Spinal cord (tissue), 10 donors: ENCODE data around the gene UNC50. TPM values are rescaled to one million over a fixed set of nuclear protein-coding genes. Genes with fewer than 3 reads are reported as not detected.

Experiments used
- DNase-seq, 6 donors: peaks; one replicate each; pipeline versions ENCODE4 v3.0.0 to v3.0.0-alpha.2; 2013 to 2015; ENCODE audit warnings: low spot score in 6 of 6, low read depth in 4 of 6
- H3K27ac ChIP-seq: one replicate; pipeline ENCODE4 v1.5.1; 2013; ENCODE audit warnings: low read depth, low read length, control low read depth
- H3K27me3 ChIP-seq: one replicate; pipeline ENCODE4 v1.6.1; 2013; ENCODE audit warnings: low read length; ENCODE audit not compliant: control insufficient read depth, insufficient read depth
- H3K36me3 ChIP-seq: one replicate; pipeline ENCODE4 v1.6.1; 2013; ENCODE audit warnings: low read length; ENCODE audit not compliant: control insufficient read depth, insufficient read depth
- H3K4me1 ChIP-seq: one replicate; pipeline ENCODE4 v1.6.1; 2013; ENCODE audit warnings: low read length; ENCODE audit not compliant: control insufficient read depth, insufficient read depth
- H3K4me3 ChIP-seq: one replicate; pipeline ENCODE4 v1.5.1; 2013; ENCODE audit warnings: low read depth, low read length, control low read depth
- H3K9me3 ChIP-seq: one replicate; pipeline ENCODE4 v1.6.1; 2013; ENCODE audit warnings: low read length; ENCODE audit not compliant: control insufficient read depth, insufficient read depth
- WGBS: methylation state at CpG from one replicate; pipeline ENCODE4 v1.1.5; 2013; ENCODE audit warnings: missing lambda C conversion rate; ENCODE audit not compliant: insufficient coverage; 5-methylcytosine and 5-hydroxymethylcytosine counted together
- polyA plus RNA-seq, 2 donors: library from polyadenylated mRNA; unstranded; fragments of 120-200 nt; gene quantifications; one replicate each; pipeline ENCODE4 v1.2.1, GENCODE V29; 2013; ENCODE audit not compliant: insufficient read length in 2 of 2
- total RNA-seq, 2 donors: library from RNA; depleted of rRNA in 1 of 2; stranded (reverse); fragments of 120-200 nt in 1 of 2; fragments of >200 nt in 1 of 2; gene quantifications; one replicate each; pipeline versions ENCODE4 v1.2.3 to v1.2.4, GENCODE V29; 2013 to 2014
- donor health status: healthy.

The UNC50 gene
- total and polyA plus RNA-seq, 4 donors = 60.7 to 66.7 (median 65.4) TPM

DNA sequence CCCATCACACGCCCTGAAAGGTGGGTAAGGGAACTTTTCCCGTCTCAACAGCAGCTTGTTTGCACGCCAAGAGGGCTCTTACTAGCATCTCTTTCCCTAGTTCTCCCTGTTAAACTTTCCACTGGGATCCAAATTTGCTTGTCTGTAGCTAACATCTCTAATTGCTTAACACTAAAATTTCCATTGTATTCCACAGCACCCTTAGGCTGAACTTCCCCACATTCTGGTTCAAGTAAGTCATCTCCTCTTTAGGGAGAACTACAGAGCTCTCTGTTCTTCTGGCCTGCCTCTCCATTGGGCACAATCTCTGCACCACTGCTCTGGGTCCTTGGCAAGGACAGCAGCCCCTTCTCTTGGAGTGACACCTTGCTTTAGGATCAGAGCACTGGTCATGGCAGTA lies 24.0 kb downstream of the UNC50 start:
- H3K36me3 ChIP-seq = peaks cover 37% of the 10 kb centered on the region
- no peaks in the 10 kb centered on the region for H3K27me3 ChIP-seq
- H3K27ac ChIP-seq = no peak overlapping the region
- WGBS = 87% methylated on average over 3 of the region's 3 CpGs
- H3K4me3 ChIP-seq = no peak overlapping the region
- H3K9me3 ChIP-seq = no peaks in the 10 kb centered on the region
- H3K4me1 ChIP-seq = no peaks in the 10 kb centered on the region
- no peak for DNase-seq

DNA sequence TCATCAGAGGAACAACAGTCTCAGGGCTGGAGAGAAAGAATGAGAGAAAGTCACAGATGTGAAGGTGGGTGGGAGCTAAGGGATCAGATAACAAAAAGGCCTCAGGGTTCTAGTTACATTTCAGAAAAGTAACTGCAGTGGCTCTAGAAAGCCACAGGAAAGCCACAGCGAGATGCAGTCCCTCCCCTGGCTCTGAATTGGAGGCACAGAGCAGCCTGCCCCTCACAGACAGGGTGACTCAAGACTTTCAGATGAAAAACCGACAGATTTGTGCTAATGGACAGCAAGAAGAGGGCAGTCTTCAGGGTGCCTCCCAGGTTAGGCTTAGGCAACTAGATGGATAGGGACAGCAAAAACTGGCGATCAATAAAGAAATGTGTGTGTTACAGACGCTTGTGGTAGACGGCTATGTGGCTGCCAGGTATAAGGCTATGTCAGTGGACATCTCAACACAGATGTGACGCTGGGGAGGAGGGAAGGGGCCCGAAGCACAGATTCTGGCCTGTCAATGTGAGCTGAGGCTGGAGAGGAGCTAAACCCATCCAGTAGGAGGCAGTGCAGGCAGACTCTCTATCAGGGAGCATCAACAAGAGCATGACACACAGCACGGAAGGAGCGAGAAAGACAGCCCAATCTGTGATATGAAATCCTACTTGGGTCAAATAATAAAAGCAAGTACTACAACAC lies 26.2 kb downstream of the UNC50 start:
- H3K4me1 ChIP-seq = no peaks in the 10 kb centered on the region
- peaks cover 45% of the 10 kb centered on the region for H3K36me3 ChIP-seq
- no peaks in the 10 kb centered on the region for H3K9me3 ChIP-seq
- whole genome bisulfite sequencing = 70% methylated on average over 7 of the region's 9 CpGs
- no peak for DNase-seq
- H3K27me3 ChIP-seq = no peaks in the 10 kb centered on the region
- no peak overlapping the region for H3K4me3 ChIP-seq
- H3K27ac ChIP-seq = no peak overlapping the region

DNA sequence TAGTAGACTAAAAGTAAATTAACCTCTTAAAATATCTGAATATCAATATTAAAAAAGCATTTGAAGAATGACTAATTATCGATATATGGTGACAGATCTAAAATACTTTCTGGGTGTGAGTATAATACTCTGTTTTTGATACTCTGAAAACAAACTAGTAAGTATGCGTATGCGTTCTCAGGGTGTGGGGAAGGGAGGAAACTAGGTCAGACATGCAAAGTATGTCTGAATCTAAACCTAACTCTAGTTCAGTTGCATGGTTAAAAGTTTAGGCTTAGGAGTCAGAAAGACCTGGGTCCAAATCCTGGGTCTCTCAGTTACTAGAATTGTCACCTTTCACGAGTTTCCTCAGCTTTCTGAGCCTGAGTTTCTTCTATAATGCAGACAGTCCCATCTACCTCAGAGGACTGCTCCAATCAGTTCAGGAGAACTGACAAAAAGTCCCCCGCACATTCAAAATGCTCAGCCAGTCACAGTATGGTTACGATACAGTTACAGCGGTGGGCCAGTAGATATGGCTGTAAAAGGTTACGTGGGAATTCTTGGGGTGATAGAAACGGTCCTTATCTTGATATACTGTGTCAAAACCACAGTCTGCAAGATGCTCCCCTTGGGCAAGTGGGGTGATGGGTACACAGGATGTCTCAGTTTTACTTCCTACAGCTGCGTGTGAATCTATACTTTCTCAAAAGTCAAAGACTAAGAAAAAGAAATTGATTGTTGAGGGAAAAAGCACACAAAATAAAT lies 29.2 kb downstream of the UNC50 start:
- WGBS = 85% methylated on average over 4 of the region's 10 CpGs
- Histone ChIP-seq H3K27ac (no peak overlapping the region), H3K27me3 (no peaks in the 10 kb centered on the region), H3K4me1 (no peaks in the 10 kb centered on the region), H3K36me3 (peaks cover 23% of the 10 kb centered on the region), H3K9me3 (no peaks in the 10 kb centered on the region), H3K4me3 (no peak overlapping the region)
- DNase-seq = no peak

DNA sequence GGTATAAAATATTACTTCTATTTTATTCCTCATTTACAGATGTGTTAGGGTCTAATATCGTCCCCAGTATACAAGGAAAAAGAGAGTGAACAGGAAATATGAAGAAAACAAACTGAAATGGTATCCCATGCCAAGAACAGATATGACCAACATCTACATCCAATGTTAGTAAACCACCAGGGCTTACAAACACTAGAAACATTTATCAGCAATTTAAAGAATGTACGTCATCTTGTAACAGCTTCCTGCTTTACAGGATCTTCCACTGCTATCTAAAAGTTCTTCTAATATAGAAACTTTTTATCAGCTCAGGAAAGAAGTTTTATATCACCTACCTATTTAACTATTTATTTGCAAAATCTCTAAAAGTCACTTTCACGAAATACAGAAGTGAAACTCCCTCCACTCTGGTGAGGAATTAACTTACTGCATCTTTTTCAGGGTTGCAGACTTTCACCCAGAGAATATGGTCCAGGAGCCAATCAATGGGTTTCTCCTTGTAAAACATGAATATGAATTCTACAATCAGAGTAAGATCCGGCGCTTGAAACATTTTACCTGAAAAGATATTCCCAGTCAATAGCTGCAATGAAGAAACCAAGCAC lies 35.2 kb downstream of the UNC50 start:
- Histone ChIP-seq H3K4me1 (no peaks in the 10 kb centered on the region), H3K27ac (no peak overlapping the region), H3K27me3 (no peaks in the 10 kb centered on the region), H3K9me3 (no peaks in the 10 kb centered on the region), H3K4me3 (no peak overlapping the region), H3K36me3 (peaks cover 15% of the 10 kb centered on the region)
- DNase-seq = no peak
- WGBS = 95% methylated on average over 2 of the region's 5 CpGs

DNA sequence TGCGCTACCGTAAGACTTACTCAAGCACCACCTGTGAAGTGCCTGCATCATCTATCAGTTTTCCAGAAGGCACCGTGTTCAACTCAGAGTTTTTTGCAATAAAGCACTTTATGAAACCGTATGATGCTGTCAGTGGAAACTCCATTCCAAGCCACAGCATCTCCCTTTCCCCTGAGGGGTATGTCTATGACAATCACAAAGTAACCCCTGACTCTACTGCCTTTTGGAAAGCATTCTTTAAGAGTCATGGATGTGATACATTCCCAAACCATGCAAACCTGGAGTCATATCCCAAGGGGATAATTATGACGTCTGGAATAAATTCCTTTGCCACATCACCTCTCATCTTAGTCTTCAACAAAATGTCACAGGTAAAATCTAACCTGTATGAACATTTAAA lies 39.2 kb downstream of the UNC50 start:
- Histone ChIP-seq H3K9me3 (no peaks in the 10 kb centered on the region), H3K36me3 (peaks cover 13% of the 10 kb centered on the region), H3K4me3 (no peak overlapping the region), H3K4me1 (no peaks in the 10 kb centered on the region), H3K27ac (no peak overlapping the region), H3K27me3 (no peaks in the 10 kb centered on the region)
- no peak for DNase-seq
- WGBS = 95% methylated on average over 3 of the region's 5 CpGs

DNA sequence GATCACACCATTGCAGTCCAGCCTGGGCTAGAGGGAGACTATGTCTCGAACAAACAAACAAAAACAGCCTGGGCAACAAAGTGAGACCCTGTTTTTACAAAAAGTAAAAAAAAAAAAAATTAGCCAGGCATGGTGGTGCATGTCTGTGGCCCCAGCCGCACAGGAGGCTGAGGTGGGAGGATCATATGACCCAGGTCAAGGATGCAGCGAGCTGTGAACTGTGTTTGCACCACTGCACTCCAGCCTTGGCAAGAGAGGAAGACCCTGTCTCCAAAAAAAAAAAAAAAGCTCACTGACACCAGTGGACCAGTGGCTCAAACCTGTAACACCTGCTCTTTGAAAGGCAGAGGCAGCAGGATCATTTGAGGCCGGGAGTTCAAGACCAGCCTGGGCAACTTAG lies 40.1 kb downstream of the UNC50 start:
- DNase-seq = no peak
- H3K4me3 ChIP-seq = no peak overlapping the region
- H3K27ac ChIP-seq = no peak overlapping the region
- peaks cover 13% of the 10 kb centered on the region for H3K36me3 ChIP-seq
- 100% methylated on average over 3 of the region's 4 CpGs for WGBS
- no peaks in the 10 kb centered on the region for H3K27me3 ChIP-seq
- no peaks in the 10 kb centered on the region for H3K9me3 ChIP-seq
- no peaks in the 10 kb centered on the region for H3K4me1 ChIP-seq

DNA sequence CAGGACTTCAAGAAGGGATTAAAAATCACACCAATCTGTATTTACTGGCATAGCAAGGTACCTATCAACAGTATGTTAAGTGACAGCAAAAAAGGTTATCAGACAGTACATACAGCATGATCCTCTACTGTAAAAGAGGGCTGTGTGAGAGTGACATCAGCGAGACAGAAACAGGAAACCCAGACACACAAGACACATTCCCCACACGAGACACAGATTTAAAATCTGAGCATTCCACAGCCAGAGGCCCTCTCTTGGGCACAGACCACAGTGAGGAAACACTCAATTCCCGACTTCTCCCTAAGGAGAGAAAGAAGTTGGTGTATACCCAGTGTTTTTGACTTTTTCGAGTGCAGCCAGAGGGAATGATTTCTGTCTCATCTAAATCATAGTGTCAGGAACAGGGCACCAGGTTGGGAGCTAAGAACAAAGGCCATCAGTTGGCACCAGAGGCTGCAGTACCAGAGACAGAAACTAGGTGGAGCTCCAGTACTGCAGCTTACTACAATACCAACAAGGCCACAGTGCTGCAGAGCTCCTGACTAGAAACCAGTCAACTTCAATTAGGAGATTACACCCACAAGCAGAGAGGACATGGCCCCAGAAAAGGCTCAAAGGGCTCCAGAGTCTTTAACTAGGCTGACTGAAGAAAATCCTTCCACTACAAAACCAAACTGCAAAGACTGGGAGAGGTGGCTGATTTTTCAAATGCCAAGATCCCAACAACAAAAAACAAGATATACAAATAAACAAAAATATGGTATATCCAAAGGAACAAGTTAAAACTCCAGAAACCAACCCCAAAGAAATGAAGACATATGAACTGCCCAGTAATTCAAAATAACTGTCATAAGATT lies 41.0 kb downstream of the UNC50 start:
- H3K27ac ChIP-seq = no peak overlapping the region
- no peaks in the 10 kb centered on the region for H3K27me3 ChIP-seq
- H3K4me1 ChIP-seq = no peaks in the 10 kb centered on the region
- H3K9me3 ChIP-seq = no peaks in the 10 kb centered on the region
- no CpG with 5 or more reads among the region's 4 CpGs for WGBS
- H3K36me3 ChIP-seq = peaks cover 13% of the 10 kb centered on the region
- DNase-seq = peak; percentile 75 to 96 (median 79)
- no peak overlapping the region for H3K4me3 ChIP-seq

DNA sequence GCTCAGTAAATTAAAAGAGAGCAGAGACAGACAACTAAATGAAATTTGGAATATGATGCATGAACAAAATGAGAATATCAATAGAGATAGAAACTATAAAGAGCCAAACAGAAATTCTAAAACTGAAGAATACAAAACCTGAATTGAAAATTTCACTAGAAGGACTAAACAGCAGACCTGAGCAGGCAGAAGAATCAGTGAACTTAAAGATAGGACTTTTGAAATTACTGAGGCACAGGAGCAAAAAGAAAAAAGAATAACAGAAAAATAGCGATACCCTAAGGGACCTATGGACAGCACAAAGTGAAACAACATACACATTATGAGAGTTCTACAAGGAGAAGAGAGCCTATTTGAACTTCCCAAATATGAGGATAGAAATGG lies 41.6 kb downstream of the UNC50 start:
- no peaks in the 10 kb centered on the region for H3K9me3 ChIP-seq
- no peak overlapping the region for H3K4me3 ChIP-seq
- no peaks in the 10 kb centered on the region for H3K4me1 ChIP-seq
- WGBS = no CpG with 5 or more reads among the region's 1 CpG
- no peaks in the 10 kb centered on the region for H3K27me3 ChIP-seq
- peaks cover 9% of the 10 kb centered on the region for H3K36me3 ChIP-seq
- DNase-seq = no peak
- H3K27ac ChIP-seq = no peak overlapping the region

DNA sequence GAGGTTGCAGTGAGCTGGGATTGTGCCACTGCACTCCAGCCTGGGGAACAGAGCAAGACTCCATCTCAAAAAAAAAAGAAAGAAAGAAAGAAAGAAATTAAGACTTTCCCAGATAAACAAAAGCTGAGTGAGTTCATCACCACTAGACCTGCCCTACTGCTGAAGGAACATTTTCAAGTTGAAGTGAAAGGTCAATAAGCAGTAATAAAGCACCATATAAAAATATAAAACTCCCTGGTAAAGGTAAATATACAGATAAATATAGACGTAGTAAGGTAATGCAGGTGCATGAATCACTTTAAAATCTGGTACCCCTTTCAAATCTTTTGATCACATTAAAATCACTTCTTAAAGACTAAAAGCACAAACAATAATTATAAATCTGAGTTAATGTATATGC lies 42.6 kb downstream of the UNC50 start:
- Histone ChIP-seq H3K9me3 (no peaks in the 10 kb centered on the region), H3K4me3 (no peak overlapping the region), H3K27me3 (no peaks in the 10 kb centered on the region), H3K27ac (no peak overlapping the region), H3K4me1 (no peaks in the 10 kb centered on the region), H3K36me3 (peaks cover 9% of the 10 kb centered on the region)
- DNase-seq = no peak
- no CpG with 5 or more reads among the region's 1 CpG for WGBS
